ENCODE data around the gene TMEFF2. TPM values are rescaled to one million over a fixed set of nuclear protein-coding genes. Genes with fewer than 3 reads are reported as not detected.

TMEFF2 gene
- total and polyA plus RNA-seq, 2 of the 8 experiments (the other 6 are each of a cell fraction or from before 2014, with no cell fraction given), result 0.91 to 3.7 TPM

DNA sequence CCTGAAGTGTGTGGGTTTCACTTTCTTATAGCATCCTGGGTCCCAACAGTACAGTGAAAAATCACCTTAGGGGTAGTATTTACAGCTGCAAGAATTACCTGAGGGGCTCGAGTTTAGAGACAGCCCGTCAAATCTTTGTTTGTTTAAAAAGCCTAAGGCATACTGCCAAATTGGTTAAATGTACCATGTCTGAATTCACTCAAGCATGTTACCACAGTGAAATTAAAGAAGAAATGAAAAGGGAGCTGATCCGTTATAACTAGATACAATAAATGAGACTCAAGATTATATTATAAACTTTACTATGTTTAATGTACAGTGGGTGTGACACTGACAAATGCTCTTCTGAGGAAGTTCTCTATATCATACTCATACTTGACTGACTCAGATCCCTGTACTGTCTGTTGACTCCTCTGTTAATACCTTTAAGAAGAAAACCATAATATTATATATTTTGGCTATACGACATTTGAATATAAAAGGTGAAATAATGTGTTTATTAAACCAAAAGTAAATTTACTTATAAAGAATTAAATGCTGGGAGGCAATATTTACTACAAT lies 107.3 kb downstream of the TMEFF2 start:
- no peak overlapping the region for H2AFZ ChIP-seq (ENCODE audit: low read length)
- no peaks in the 10 kb centered on the region for H3K9me3 ChIP-seq (ENCODE audit: insufficient read depth in 2 of 2, low read depth in 1 of 2, low read length in 1 of 2)
- H4K91ac ChIP-seq (replicated peaks; ENCODE audit: insufficient read length, low read length), result no peak overlapping the region
- H3K9ac ChIP-seq (replicated peaks in 1 of 4; ENCODE audit: extremely low read depth in 1 of 4, low read depth in 3 of 4, low read length in 3 of 4), result no peak overlapping the region
- H3K56ac ChIP-seq (replicated peaks; ENCODE audit: insufficient read length, low read depth, low read length), result no peak overlapping the region
- H3K18ac ChIP-seq (ENCODE audit: extremely low read depth, low read length), result no peak overlapping the region
- no peak overlapping the region for H2AK5ac ChIP-seq (ENCODE audit: low read depth, low read length)
- H2BK5ac ChIP-seq (ENCODE audit: low read depth, low read length), result no peak overlapping the region
- H2BK12ac ChIP-seq (ENCODE audit: low read depth, low read length), result no peak overlapping the region
- CTCF ChIA-PET (ENCODE audit: partially characterized antibody), result interaction anchor here (0.7 to 1.6 kb wide), 3 partner anchors 33 to 75 kb away, joined by 3 to 4 read pairs (median 3); no protein-coding TSS in a partner anchor
- no peak overlapping the region for H4K8ac ChIP-seq (ENCODE audit: extremely low read depth, insufficient read depth, low read length)
- no peak overlapping the region for H2BK120ac ChIP-seq (replicated peaks; ENCODE audit: low read depth, low read length)
- DNase-seq (ENCODE audit: low read depth in 1 of 2, low spot score in 2 of 2) (no peak), FAIRE-seq (no peak)
- H3K14ac ChIP-seq (ENCODE audit: insufficient read length), result no peak overlapping the region
- no peak overlapping the region for H2BK20ac ChIP-seq (ENCODE audit: low read length)
- no peak overlapping the region for H3K23ac ChIP-seq (ENCODE audit: insufficient read length)
- no peaks in the 10 kb centered on the region for H3K27me3 ChIP-seq (replicated peaks in 1 of 4; ENCODE audit: control insufficient read depth in 3 of 4, extremely low read depth in 1 of 4, insufficient read depth in 3 of 4, low read length in 3 of 4)
- H3K79me2 ChIP-seq (ENCODE audit: control insufficient read depth in 1 of 2, insufficient read depth in 2 of 2, low read length in 2 of 2), result no peaks in the 10 kb centered on the region
- H3K23me2 ChIP-seq (ENCODE audit: low read depth, low read length), result no peaks in the 10 kb centered on the region
- 70% methylated on average over 4 of the region's 4 CpGs; no CpG with 5 or more reads in 1 of the 2 experiments for WGBS, 2 experiments (ENCODE audit: extremely low coverage in 1 of 2, insufficient coverage in 1 of 2, insufficient read length in 1 of 2, insufficient replicate concordance in 2 of 2, low coverage in 1 of 2, low lambda C conversion rate in 2 of 2, missing lambda C conversion rate in 1 of 2)
- peaks cover 0 to 8% (median 5%) of the 10 kb centered on the region in 4 experiments; a peak in 3 of 7 replicates for H3K4me1 ChIP-seq (replicated peaks in 1 of 4; ENCODE audit: control insufficient read depth in 3 of 4, insufficient read depth in 4 of 4, low read length in 3 of 4)
- H3K27ac ChIP-seq (ENCODE audit: low read depth, low read length), result no peak overlapping the region
- no peak overlapping the region for H3K4me3 ChIP-seq (ENCODE audit: extremely low read depth in 1 of 4, insufficient read depth in 2 of 4, low read depth in 3 of 4, low read length in 4 of 4)
- POLR2A ChIA-PET (ENCODE audit: partially characterized antibody), result no interaction called here
- H2BK15ac ChIP-seq (ENCODE audit: low read length), result no peak overlapping the region
- H3K36me3 ChIP-seq (ENCODE audit: control insufficient read depth in 2 of 4, insufficient read depth in 4 of 4, low read length in 3 of 4), result no peaks in the 10 kb centered on the region
- no peaks in the 10 kb centered on the region for H4K20me1 ChIP-seq (replicated peaks in 1 of 2; ENCODE audit: control insufficient read depth in 1 of 2, insufficient read depth in 2 of 2, low read length in 2 of 2)
- H3K4ac ChIP-seq (replicated peaks; ENCODE audit: insufficient read length, low read depth, low read length), result no peak overlapping the region
- H3K4me2 ChIP-seq (ENCODE audit: insufficient read depth in 1 of 2, low read depth in 2 of 2, low read length in 2 of 2), result no peak overlapping the region
- H3K79me1 ChIP-seq (ENCODE audit: low read depth, low read length), result no peaks in the 10 kb centered on the region
- H4K5ac ChIP-seq (ENCODE audit: insufficient read length, low read depth, low read length), result no peak overlapping the region
- TF ChIP-seq KDM1A (IDR thresholded peaks at IDR 0.05; ENCODE audit: borderline replicate concordance, low read length), result no peak
- TF ChIP-seq YY1 (IDR thresholded peaks at IDR 0.05; ENCODE audit: low read depth, low read length), result no peak
- no peak for TF ChIP-seq TCF12 (IDR thresholded peaks at IDR 0.05; ENCODE audit: low read depth, low read length)
- no peak for TF ChIP-seq CREB1 (IDR thresholded peaks at IDR 0.05)
- TF ChIP-seq, protein P1, sequence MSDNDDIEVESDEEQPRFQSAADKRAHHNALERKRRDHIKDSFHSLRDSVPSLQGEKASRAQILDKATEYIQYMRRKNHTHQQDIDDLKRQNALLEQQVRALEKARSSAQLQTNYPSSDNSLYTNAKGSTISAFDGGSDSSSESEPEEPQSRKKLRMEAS (IDR thresholded peaks at IDR 0.05), result no peak
- no peak for TF ChIP-seq RAD21 (IDR thresholded peaks at IDR 0.05 in 1 of 2, conservative IDR thresholded peaks at IDR 0.05 in 1 of 2; ENCODE audit: low read depth in 2 of 2, low read length in 2 of 2)
- TF ChIP-seq, protein P2, sequence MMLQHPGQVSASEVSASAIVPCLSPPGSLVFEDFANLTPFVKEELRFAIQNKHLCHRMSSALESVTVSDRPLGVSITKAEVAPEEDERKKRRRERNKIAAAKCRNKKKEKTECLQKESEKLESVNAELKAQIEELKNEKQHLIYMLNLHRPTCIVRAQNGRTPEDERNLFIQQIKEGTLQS (IDR thresholded peaks at IDR 0.05; ENCODE audit: insufficient read depth, low read depth, low read length), result no peak
- no peak for TF ChIP-seq RXRA (IDR thresholded peaks at IDR 0.05; ENCODE audit: insufficient read depth, low read depth, low read length)
- no peak for TF ChIP-seq SIN3A (conservative IDR thresholded peaks at IDR 0.05 in 1 of 2, IDR thresholded peaks at IDR 0.05 in 1 of 2; ENCODE audit: low read depth in 1 of 2, low read length in 2 of 2)
- TF ChIP-seq CEBPB (IDR thresholded peaks at IDR 0.05; ENCODE audit: low read depth, low read length), result no peak
- no peak for TF ChIP-seq CTBP2 (IDR thresholded peaks at IDR 0.05; ENCODE audit: borderline replicate concordance, insufficient read depth, insufficient read length, low read length)
- TF ChIP-seq GTF2F1 (IDR thresholded peaks at IDR 0.05; ENCODE audit: borderline replicate concordance, low read depth, low read length), result no peak
- no peak for TF ChIP-seq POLR2A (IDR thresholded peaks at IDR 0.05; ENCODE audit: control extremely low read depth in 1 of 2, low read depth in 2 of 2, low read length in 2 of 2)

All from H1 (cell line).